Thymus (tissue), 11 donors: Measurements from ENCODE around the gene HLA-C. TPM values are rescaled to one million over a fixed set of nuclear protein-coding genes. Genes with fewer than 3 reads are reported as not detected.
"Not testable (repeated sequence)": the region's sequence is repeated elsewhere in the genome, so short reads cannot be mapped to it uniquely, and the experiment has no call there.

Experiments used
- DNase-seq, 9 donors: peaks; one replicate each; pipeline ENCODE4 v3.0.0-alpha.2; 2013; ENCODE audit warnings: low spot score in 9 of 9, low read depth in 6 of 9, missing footprints in 1 of 9
- H3K27ac ChIP-seq, 2 donors: one replicate each; pipeline ENCODE4 v1.5.1; 2013; ENCODE audit warnings: control low read depth in 1 of 2, low read depth in 1 of 2, low read length in 1 of 2, mild to moderate bottlenecking in 1 of 2, moderate library complexity in 1 of 2
- H3K27me3 ChIP-seq, 2 donors: one replicate each; pipeline ENCODE4 v1.5.1; 2013; ENCODE audit warnings: low read length in 1 of 2; ENCODE audit not compliant: control insufficient read depth in 2 of 2, insufficient read depth in 1 of 2
- H3K36me3 ChIP-seq, 2 donors: one replicate each; pipeline ENCODE4 v1.5.1; 2013; ENCODE audit warnings: low read length in 1 of 2, mild to moderate bottlenecking in 1 of 2, moderate library complexity in 1 of 2; ENCODE audit not compliant: control insufficient read depth in 2 of 2, insufficient read depth in 2 of 2
- H3K4me1 ChIP-seq, 2 donors: one replicate each; pipeline ENCODE4 v1.5.1; 2013; ENCODE audit warnings: low read length in 2 of 2; ENCODE audit not compliant: control insufficient read depth in 2 of 2, insufficient read depth in 2 of 2
- H3K4me3 ChIP-seq, 2 donors: one replicate each; pipeline ENCODE4 v1.5.1; 2013; ENCODE audit warnings: low read length in 2 of 2, control low read depth in 1 of 2, mild to moderate bottlenecking in 1 of 2
- H3K9me3 ChIP-seq, 2 donors: one replicate each; pipeline ENCODE4 v1.5.1; 2013; ENCODE audit warnings: low read length in 1 of 2, mild to moderate bottlenecking in 1 of 2; ENCODE audit not compliant: control insufficient read depth in 2 of 2, insufficient read depth in 1 of 2
- WGBS: extraction: QIAGEN DNeasy Blood & Tissue Kit; methylation state at CpG from one replicate; pipeline ENCODE4 v1.1.7; 2013; 5-methylcytosine and 5-hydroxymethylcytosine counted together
- polyA plus RNA-seq: library from polyadenylated mRNA; stranded (reverse); fragments of 200-250 nt; gene quantifications from one replicate; pipeline ENCODE4 v1.2.3, GENCODE V29; 2013
- total RNA-seq: library from RNA; stranded (reverse); fragments of 120-200 nt; gene quantifications from one replicate; pipeline ENCODE4 v1.2.4, GENCODE V29; 2013
- donor health status: healthy.

The HLA-C gene
- total and polyA plus RNA-seq, 2 donors, result 259 to 293 TPM

DNA sequence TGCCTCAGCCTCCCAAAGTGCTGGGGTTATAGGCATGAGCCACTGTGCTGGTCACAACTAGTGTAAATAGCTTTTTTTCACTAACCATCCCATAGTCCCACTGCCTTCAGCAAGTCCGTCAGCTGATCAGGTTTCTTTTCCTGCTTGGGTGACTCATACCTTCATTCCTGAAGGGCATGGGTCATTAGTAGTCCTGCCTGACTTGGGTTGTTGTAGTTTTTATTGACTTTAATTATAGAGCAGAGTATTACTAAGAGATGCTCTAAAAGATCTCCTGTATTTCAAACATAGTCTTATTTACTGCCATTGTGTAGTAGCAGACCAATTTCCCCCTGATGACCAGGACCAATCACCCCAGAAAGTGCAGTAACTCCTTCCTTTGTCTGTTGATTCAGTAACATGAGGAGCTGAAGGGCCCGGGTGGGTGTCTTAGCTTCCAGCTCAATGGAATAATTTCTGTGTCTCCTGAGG, 25.8 kb downstream of the HLA-C start:
- no peak for DNase-seq
- Histone ChIP-seq H3K4me3 (no peak overlapping the region), H3K9me3 (no peaks in the 10 kb centered on the region), H3K4me1 (no peaks in the 10 kb centered on the region), H3K36me3 (no peaks in the 10 kb centered on the region), H3K27ac (no peak overlapping the region), H3K27me3 (no peaks in the 10 kb centered on the region)
- 85% methylated on average over 2 of the region's 2 CpGs for WGBS

DNA sequence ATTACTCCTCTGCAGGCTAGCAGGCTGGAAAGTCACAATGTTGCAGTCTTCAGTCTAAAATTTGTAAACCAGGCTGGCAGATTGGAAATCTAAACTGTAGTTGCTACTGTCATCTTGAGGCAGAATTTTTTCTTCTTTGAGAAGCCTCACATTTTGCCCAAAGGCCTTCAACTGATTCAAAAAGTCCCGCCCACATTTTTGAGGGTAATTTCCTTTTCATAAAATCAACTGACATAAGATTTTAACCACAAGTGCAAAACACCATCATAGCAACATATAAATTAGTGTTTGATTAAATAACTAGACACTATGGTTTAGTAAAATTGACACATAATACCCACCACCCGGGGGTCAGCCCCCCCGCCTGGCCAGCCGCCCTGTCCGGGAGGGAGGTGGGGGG, 28.4 kb downstream of the HLA-C start:
- Histone ChIP-seq H3K4me3 (no peak overlapping the region), H3K27me3 (no peaks in the 10 kb centered on the region), H3K36me3 (no peaks in the 10 kb centered on the region), H3K4me1 (no peaks in the 10 kb centered on the region), H3K27ac (no peak overlapping the region), H3K9me3 (no peaks in the 10 kb centered on the region)
- peak in 1 of 9 donors; percentile 6 for DNase-seq
- WGBS, result 49% methylated on average over 2 of the region's 5 CpGs

DNA sequence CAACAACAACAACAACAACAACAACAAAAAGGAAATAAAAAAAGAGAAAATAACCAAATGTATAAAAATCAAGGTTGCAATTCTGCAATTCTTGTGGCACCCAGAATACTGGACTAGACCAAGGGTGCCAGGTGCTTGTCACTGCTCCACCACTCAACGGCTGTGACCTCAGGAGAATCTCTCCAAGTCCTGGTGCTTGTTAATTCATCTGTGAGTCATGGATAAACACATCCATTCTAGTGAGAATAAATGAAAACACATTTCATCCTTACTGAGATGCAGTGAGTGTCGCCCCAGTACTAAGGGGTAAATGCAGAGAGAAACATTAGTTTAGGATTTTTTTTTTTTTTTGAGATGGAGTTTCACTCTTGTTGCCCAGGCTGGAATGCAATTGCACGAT, 32.0 kb downstream of the HLA-C start:
- no peaks in the 10 kb centered on the region for H3K4me1 ChIP-seq
- no peak overlapping the region for H3K4me3 ChIP-seq
- no peaks in the 10 kb centered on the region for H3K9me3 ChIP-seq
- H3K27me3 ChIP-seq, result no peaks in the 10 kb centered on the region
- no peak for DNase-seq
- 31% methylated on average over 3 of the region's 3 CpGs for WGBS
- no peak overlapping the region for H3K27ac ChIP-seq
- no peaks in the 10 kb centered on the region for H3K36me3 ChIP-seq

DNA sequence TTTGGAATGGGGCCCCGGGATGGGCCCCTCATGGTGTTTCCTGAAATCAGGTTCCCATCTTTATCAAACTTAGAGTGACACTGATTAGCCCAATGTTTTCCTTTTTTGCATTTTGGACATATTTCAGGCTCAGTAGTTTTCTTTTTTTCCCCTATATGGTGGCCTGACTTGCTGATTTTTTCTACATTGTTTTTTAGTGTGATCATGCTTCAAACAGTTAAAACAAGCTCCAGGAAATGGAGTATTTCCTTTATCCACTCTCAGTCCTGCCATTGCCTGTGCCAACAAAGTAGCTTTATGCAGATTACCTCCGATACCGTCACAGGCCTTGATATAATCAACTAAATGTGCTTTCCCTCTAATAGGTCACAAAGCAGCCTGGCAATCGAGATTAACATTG, 37.8 kb downstream of the HLA-C start:
- WGBS, result 22% methylated on average over 4 of the region's 4 CpGs
- not testable (repeated sequence) for H3K27ac ChIP-seq

DNA sequence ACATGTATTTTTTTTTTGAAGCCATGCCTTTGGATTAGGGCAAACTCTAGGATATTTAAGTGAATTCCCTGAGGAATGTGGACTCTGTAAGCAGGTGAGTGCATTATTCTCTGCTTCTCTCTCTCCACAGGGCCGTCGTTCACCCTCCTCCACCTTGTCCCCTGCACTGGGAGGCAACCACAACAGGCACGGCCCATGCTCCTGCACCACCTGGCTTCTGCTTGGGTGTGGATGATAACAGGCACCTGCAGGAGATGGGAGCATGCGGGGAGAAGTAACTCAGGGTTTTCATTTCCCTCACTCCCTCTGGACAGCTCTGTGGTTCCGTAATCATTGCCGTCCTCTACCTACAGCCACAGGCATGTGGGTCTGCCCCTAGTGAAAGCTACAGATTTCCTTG, 43.4 kb downstream of the HLA-C start:
- no peaks in the 10 kb centered on the region for H3K36me3 ChIP-seq
- H3K27ac ChIP-seq, result no peak overlapping the region
- no peak overlapping the region for H3K4me3 ChIP-seq
- no peaks in the 10 kb centered on the region for H3K9me3 ChIP-seq
- no peaks in the 10 kb centered on the region for H3K27me3 ChIP-seq
- WGBS, result 66% methylated on average over 6 of the region's 6 CpGs
- H3K4me1 ChIP-seq, result no peaks in the 10 kb centered on the region
- no peak for DNase-seq

More for the DNA sequence above, 37.8 kb downstream of the HLA-C start:
- H3K4me1 ChIP-seq, H3K27me3 ChIP-seq, H3K9me3 ChIP-seq, DNase-seq, H3K4me3 ChIP-seq, H3K36me3 ChIP-seq: not testable (repeated sequence)

DNA sequence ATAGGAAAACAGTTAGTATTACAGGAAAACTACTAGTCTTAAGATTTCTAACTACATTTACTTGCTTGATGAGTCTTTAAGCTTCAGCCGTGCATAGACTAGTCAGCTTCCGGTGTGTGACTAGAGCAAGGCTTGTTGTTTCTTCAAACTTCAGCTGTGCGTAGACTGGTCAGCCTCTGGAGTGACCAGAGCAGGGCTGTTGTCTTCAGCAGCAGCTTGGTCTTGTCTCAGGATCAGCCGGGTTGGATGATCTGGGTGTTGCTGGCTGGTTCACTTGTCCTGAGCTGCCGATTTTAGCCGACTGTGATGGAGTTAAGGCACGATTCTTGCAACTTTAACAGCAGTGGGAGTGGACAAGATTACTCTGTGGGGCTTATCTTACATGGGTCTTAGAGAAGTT, 44.7 kb downstream of the HLA-C start:
- DNase-seq, result no peak
- no peaks in the 10 kb centered on the region for H3K36me3 ChIP-seq
- no peak overlapping the region for H3K4me3 ChIP-seq
- no peaks in the 10 kb centered on the region for H3K4me1 ChIP-seq
- no peak overlapping the region for H3K27ac ChIP-seq
- H3K9me3 ChIP-seq, result no peaks in the 10 kb centered on the region
- H3K27me3 ChIP-seq, result no peaks in the 10 kb centered on the region
- WGBS, result 88% methylated on average over 7 of the region's 7 CpGs

DNA sequence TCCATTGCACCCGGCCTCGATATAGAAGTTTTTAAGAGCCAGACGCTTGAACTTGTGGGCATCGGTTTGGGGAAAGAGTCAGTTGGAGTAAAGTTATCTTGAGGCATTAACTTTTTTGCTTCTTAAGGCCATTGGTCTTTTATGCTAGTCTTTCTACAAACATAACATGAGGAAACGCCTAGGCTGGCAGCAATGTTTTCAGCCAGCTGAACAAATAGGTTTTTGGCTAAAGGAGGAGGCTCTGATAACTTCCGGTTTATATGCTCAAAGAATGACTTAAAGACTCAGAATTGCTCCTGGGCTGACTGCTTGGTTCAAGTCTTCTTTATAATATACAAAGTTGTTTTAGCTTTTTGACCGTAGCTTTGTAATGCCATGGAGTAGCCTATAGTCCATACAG, 46.2 kb downstream of the HLA-C start:
- H3K27ac ChIP-seq, result no peak overlapping the region
- H3K9me3 ChIP-seq, result no peaks in the 10 kb centered on the region
- H3K36me3 ChIP-seq, result no peaks in the 10 kb centered on the region
- H3K4me1 ChIP-seq, result no peaks in the 10 kb centered on the region
- H3K27me3 ChIP-seq, result no peaks in the 10 kb centered on the region
- no peak overlapping the region for H3K4me3 ChIP-seq
- no peak for DNase-seq
- WGBS, result 84% methylated on average over 7 of the region's 7 CpGs

DNA sequence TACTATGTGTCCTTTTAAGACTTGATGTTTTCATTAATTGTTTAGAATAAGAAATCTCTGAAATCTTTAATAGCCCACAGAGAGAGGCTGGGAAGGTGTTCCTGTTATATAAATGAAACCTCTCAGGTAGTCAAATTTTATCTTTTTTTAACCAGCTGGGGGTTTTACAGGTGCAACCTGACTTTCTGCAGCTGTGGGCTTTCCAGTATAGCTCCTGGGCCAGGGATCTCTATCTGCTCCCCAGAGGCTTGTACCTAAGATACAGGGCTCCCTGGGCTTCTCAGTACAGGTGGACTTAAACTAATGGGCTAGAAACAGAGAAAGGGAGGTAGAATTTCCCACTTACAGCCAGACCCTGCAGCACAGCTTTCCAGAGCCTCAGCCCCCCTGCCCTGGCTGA, 49.4 kb downstream of the HLA-C start:
- DNase-seq, result no peak
- Histone ChIP-seq H3K36me3 (no peaks in the 10 kb centered on the region), H3K27ac (no peak overlapping the region), H3K4me3 (no peak overlapping the region), H3K4me1 (no peaks in the 10 kb centered on the region), H3K9me3 (no peaks in the 10 kb centered on the region), H3K27me3 (no peaks in the 10 kb centered on the region)
